ENCODE data around the gene IGF2.

Gene IGF2

GRCh38 chr11:2102132-2102882, 36.9 kb downstream of the IGF2 start:
- no peak for DNase-seq

- DNase-seq = no peak
Observed at GRCh38 chr11:2101171-2101675, 38.0 kb downstream of the IGF2 start.

- no peak for DNase-seq
Observed at GRCh38 chr11:2100361-2101170, 38.6 kb downstream of the IGF2 start.

DNA sequence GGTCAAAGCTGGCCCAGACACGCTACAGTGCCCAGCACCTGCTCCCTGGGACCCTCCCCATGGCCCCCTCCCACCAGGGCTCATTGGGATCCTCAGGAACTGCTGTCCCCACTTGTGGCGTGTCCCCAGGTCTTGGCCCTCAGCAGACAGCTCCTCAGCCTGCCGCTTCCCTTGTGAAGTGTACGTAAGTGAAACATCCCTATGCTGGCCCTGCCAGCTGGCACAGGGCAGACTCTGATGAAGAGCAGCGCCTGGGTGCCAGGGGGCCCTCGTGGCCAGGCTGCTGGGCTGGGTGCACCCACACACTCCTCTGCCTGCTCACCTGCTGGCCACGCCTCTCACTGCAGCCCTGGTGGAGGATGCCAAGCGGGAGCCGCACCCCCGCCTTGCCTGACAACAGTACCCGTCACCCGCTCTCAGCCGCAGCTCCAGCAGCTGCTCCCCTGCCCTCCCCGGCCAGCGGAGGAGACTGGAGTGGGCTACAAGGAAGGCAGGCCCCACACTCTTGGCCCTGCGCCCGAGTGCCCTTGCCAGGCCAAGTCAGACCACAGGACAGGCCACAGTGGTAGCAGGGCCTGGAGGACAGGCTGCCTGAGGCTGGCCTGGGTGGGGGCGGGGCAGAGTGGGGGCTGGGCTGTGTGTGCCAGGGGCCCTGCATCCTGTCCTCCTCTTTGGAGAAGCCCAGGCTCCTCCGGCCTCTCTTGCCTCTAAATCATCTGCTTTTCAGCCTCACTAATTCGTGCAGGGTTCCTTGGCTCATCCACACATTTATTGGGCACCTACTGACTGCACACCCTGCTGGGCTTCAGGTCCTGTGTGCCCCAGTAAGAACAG, 39.5 kb downstream of the IGF2 start:
- no peak for DNase-seq

GRCh38 chr11:2098691-2099515, 40.3 kb downstream of the IGF2 start:
- DNase-seq = no peak

DNA sequence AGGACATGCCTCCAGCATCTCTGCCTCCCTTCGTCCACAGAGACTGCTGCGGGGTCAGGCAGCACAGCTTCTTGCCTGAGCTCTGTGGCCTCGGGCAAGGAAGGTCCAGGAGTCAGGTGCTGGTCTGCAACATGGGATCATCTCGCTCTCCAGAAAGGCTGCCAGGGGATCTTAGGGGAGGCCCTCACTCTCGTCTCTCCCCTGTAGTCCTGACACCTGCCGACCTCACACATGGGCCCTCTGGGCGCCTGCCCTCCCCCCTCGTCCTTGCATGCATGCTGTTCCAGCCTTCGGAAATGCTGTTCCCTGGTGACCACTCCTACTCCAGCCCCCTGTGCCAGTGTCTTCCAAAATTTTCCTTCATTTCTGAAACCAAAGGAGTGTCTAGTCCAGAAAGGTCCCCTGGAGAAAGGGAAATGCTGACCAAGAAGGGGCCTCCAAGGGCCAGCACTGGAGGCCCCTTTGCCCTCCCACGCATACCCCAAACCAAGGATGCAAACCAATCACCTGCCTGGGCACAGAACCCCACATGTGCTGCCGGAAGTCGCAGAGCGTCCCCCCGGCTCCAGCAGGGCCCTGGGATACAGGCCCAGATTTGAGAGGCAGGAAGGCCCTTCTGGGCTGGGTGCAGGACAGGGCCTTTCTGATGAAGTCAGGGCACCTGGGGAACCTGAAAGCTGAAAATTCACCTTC, 41.0 kb downstream of the IGF2 start:
- DNase-seq = no peak

GRCh38 chr11:2097356-2097997, 41.7 kb downstream of the IGF2 start:
- no peak for DNase-seq

DNA sequence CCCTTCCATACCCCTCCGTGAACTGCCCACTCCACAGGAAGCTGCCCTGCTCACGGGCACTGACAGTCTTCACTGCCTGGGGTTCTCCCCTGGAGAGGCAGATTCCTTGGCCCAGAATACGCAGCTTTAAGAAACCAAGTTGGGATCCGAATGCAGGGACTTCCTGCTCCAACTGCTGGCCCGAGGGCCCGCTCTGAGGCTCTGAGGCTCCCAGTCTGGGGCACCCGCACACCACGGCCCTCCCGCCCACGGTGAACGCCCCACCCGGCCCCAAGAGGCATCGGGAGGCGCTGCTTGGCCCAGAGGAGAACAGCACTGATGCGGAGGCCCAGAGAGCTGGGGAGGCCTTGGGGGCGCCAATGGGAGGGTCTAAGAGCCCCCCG, 42.3 kb downstream of the IGF2 start:
- DNase-seq = no peak

DNA sequence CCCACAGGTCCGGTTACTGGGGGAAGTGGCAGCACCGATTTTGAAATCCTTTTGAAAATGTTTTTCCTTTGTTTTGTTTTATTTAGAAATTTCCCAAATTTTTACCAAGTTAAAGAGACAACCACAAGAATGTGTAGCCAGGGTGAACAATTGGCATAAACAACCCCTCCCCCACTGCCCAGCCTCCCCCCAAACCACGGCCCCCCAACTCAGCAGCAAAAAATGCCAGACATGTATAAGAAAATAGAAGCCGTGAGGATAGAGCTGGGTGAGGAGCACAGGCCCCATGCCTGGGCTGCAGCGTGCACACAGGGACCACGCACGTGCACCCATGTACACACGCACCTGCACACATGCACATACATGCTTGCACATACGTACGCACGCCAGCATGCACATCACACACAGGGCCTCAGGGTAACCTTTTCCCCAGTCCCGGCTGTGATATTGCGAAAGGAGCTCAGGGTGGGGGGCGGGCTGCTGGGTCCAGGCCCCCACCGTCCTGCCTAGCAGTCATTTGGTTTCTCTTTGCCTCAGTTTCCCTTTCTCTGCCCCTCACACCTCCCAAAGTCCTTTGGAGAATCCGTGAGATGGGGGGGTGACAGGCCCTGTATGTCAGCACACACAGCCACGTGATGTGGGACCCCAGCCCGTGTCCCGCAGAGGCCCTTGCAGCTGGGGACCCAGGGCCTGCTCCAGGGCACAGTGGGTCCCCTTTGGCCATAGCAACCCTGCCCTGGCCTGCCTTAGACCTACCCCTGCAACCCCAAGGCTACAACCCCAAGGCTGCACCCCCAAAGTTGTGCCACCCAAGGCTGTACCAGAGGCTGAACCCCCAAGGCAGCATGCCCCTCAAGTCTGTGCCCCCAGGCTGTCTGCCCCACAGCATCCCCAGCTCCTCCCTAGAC, 42.9 kb downstream of the IGF2 start:
- no peak for DNase-seq

- DNase-seq = no peak
Observed at GRCh38 chr11:2095542-2095941, 43.6 kb downstream of the IGF2 start.

DNA sequence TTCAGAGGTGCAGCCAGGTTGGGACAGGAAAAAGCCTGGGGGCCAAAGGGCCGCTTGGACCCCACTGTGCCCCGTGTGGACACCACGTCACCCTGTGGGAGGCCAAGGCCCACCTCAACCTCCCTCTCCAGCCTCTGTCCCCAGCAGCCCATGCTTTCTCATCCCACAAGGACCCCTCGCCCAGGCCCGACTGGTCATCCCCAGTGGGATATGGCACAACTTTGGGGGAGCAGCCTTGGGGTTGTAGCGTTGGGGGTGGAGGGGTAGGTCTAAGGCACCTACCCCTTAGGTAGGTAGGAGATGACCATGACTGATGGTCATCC, 44.0 kb downstream of the IGF2 start:
- DNase-seq = no peak

DNA sequence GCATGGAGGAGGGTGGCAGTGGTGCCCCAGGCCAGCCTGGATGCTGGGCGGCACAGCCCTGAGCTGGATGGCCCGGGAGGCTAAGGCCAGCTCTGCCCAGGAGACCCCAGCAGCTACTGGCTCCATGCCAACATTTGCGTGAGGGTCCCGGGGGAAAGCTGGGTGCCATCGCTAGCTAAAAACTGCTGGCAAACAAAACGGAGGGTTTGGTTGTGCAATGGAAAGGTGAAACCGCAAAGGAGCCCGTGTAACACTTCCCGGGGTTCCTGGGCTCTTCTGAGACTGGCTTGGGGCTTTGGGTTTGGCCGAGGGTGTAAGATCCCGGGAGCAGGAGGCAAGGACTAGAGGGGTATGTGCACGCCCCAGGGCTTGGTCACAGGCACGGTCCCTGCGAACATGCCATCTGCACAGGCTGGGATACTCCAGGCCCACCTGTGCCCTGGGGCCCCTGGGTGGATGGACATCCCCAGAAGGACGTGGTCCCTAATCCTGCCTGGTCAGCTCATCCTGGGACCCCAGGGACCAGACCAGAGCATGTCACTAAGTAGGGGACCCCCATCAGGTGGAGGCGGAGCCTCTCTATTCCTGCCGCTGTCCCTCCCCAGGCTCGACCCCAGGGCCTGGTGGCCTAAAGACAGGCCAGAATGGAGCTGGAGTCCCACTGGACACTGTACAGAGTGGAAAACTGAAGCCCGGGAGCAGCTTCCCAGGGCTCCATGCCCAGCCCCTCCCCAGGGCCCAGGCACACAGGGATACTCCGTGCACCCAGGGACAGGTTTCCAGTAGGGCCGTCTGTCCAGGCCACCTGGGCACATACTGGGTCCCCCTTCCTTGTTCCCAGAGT, 44.6 kb downstream of the IGF2 start:
- DNase-seq = no peak

GRCh38 chr11:2093575-2094353, 45.4 kb downstream of the IGF2 start:
- DNase-seq = no peak

- DNase-seq = peak; percentile 69
Observed at GRCh38 chr11:2092956-2093412, 46.2 kb downstream of the IGF2 start.

- no peak for DNase-seq
Observed at GRCh38 chr11:2092464-2092910, 46.7 kb downstream of the IGF2 start.

DNA sequence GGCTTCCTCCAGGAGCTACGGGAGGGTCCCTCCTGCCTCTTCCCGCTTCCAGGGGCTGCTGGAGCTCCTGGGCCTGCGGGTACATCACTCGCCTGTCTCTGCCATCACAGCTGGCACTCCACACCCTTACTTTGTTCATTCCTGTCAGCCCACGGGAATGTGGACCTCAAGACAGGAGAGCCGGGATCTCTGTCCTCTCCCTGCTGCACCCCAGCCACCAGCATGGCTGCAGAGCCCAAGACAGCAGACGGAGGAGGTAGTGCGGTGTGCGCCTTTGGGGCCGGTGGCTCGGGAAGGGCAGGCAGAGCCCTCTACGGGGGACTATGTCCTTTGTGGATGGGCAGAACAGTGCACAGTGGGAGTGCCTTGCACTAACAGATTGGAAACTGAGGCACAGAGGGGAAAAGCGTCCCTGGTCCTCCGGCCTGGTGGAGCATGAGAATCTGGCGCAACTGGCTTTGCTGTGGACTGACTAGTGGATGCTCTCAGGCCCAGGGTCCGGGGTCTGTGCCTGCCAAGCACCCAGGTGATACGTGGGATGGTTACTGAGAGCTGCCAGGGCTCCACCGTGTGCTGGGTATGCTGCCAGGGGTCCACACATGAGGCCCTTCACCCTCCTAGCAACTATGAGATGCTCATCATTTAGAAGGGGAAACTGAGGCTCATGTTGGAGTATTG, 47.3 kb downstream of the IGF2 start:
- DNase-seq = no peak

DNA sequence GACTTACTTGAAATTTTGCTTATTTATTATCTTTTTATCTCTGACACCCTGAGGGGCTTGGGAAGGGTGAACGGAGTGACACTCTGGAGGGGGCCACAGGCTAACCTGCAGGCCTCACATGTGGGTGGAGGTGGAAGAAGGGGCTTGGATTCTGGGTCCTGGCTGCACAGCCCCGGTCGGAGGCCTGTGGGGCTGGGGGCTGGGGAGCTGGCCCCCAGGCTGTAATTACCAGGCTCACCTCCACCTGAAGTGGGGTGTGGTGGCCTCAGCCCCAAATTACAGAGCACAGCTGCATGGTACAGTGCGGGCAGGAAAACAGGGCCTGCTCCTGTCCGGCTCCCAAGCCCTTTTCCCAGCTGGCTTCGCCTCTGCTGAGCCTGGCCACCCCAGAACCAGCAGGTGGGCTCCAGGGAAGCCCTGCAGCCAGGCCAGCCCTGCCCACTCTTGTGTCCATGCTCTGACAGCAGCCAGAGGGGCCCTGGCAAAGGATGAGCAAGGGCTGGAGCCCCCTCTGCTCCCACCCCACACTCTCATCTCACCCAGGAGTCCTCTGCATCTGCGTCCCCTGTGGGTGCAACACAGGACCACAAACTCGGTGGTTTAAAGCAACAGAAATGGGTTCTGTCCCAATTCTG, 48.0 kb downstream of the IGF2 start:
- peak; percentile 43 for DNase-seq

Measured in activated CD8-positive, alpha-beta memory T cell treated with anti-CD3 and anti-CD28 coated beads, Interleukin-2, amount 50 U/mL, for 48 hours (primary cell).